Upper lobe of left lung (tissue), 6 donors: ENCODE data around the gene TBCD. TPM values are rescaled to one million over a fixed set of nuclear protein-coding genes. Genes with fewer than 3 reads are reported as not detected.

Experiments
- ATAC-seq, 2 donors: fragments of 200-7000 bp; cut with Tn5 transposase; one replicate each; pipeline ENCODE4 v1.9.1; 2022; ENCODE audit warnings: mild to moderate bottlenecking in 2 of 2, moderate library complexity in 2 of 2; ENCODE audit not compliant: low FRiP score in 2 of 2
- DNase-seq, 2 donors: peaks; one replicate each; pipeline ENCODE4 v3.0.0-alpha.2; 2019 to 2020
- H3K27ac ChIP-seq, 4 donors: fragments of 200-600 bp; sonication (generic); one replicate each; pipeline ENCODE4 v1.5.1; 2016 to 2019
- H3K27me3 ChIP-seq, 4 donors: fragments of 200-600 bp; sonication (generic); one replicate each; pipeline ENCODE4 v1.5.1; 2017 to 2019
- H3K36me3 ChIP-seq, 4 donors: fragments of 200-600 bp; sonication (generic); one replicate each; pipeline ENCODE4 v1.5.1; 2016 to 2019
- H3K4me1 ChIP-seq, 4 donors: fragments of 200-600 bp; sonication (generic); one replicate each; pipeline ENCODE4 v1.5.1; 2018 to 2019
- H3K4me3 ChIP-seq, 4 donors: fragments of 200-600 bp; sonication (generic); one replicate each; pipeline ENCODE4 v1.5.1; 2017 to 2019; ENCODE audit warnings: mild to moderate bottlenecking in 2 of 4, moderate library complexity in 1 of 4
- H3K9me3 ChIP-seq, 4 donors: fragments of 200-600 bp; sonication (generic); one replicate each; pipeline ENCODE4 v1.5.1; 2018 to 2019
- CTCF ChIP-seq, 6 experiments: fragments of 450-650 bp in 4 of 6; fragments of 200-600 bp in 2 of 6; sonication (generic) in 2 of 6; IDR thresholded peaks; one replicate each; pipeline ENCODE4 v1.5.1; 2016 to 2019; ENCODE audit warnings: antibody characterized with exemption in 6 of 6
- EP300 ChIP-seq, 4 donors: sonication (generic); formaldehyde crosslinking; IDR thresholded peaks; one replicate each; pipeline ENCODE4 v1.5.1; 2017; ENCODE audit warnings: antibody characterized with exemption in 4 of 4, control low read depth in 2 of 4
- POLR2A ChIP-seq, 4 donors: fragments of 450-650 bp; IDR thresholded peaks; one replicate each; pipeline ENCODE4 v1.5.1; 2016 to 2017; ENCODE audit warnings: antibody characterized with exemption in 4 of 4, mild to moderate bottlenecking in 2 of 4
- POLR2AphosphoS5 ChIP-seq, 2 donors: sonication (generic); formaldehyde crosslinking; IDR thresholded peaks; one replicate each; pipeline ENCODE4 v1.5.1; 2017; ENCODE audit warnings: antibody characterized with exemption in 2 of 2
- WGBS, 2 donors: methylation state at CpG; one replicate each; pipeline ENCODE4 v1.1.5; 2017 to 2018; 5-methylcytosine and 5-hydroxymethylcytosine counted together
- total RNA-seq, 6 donors: library from RNA; depleted of rRNA in 4 of 6; stranded (reverse); fragments of >200 nt in 4 of 6; gene quantifications; one replicate each; pipeline versions ENCODE4 v1.1.0 to v1.2.1, GENCODE V29; 2016 to 2021
- donor health status: DM: no; HTN: no; CAD: no; lungs with moderate emphysema.
- donor health status: DM: no; HTN: yes; CAD: no; lungs with severe emphysema.

Gene TBCD
- total RNA-seq, 6 donors from 2014 or later, result 71.3 to 262 (median 104) TPM

GRCh38 chr17:82832881-82833475 is 81.1 kb downstream of the TBCD start:
- peaks cover 0 to 30% (median 8%) of the 10 kb centered on the region in 4 donors for H3K36me3 ChIP-seq
- WGBS, 2 donors, result 94 to 96% methylated on average over 12 to 20 of the region's 20 CpGs

GRCh38 chr17:82835122-82835521 is 83.3 kb downstream of the TBCD start:
- no peak for ATAC-seq
- H3K27me3 ChIP-seq, result no peaks in the 10 kb centered on the region
- DNase-seq, result no peak
- H3K27ac ChIP-seq, result no peak overlapping the region
- peaks cover 13 to 21% (median 19%) of the 10 kb centered on the region in 4 donors for H3K4me1 ChIP-seq
- no peaks in the 10 kb centered on the region for H3K9me3 ChIP-seq
- TF ChIP-seq POLR2AphosphoS5 (IDR thresholded peaks at IDR 0.05) (no peak), CTCF (IDR thresholded peaks at IDR 0.05) (no peak)
- peaks cover 0 to 25% (median 8%) of the 10 kb centered on the region in 4 donors for H3K36me3 ChIP-seq
- no peak overlapping the region for H3K4me3 ChIP-seq
- WGBS, 2 donors, result 73 to 76% methylated on average over 9 of the region's 9 CpGs

More at GRCh38 chr17:82832881-82833475, 81.1 kb downstream of the TBCD start:
- no peaks in the 10 kb centered on the region for H3K27me3 ChIP-seq
- H3K9me3 ChIP-seq, result no peaks in the 10 kb centered on the region
- ATAC-seq, result no peak
- TF ChIP-seq EP300 (IDR thresholded peaks at IDR 0.05), result no peak
- no peak for TF ChIP-seq POLR2A (IDR thresholded peaks at IDR 0.05)
- no peak for TF ChIP-seq POLR2AphosphoS5 (IDR thresholded peaks at IDR 0.05)
- TF ChIP-seq CTCF (IDR thresholded peaks at IDR 0.05), result no peak
- no peak overlapping the region for H3K4me3 ChIP-seq
- H3K4me1 ChIP-seq, result peaks cover 14 to 16% (median 15%) of the 10 kb centered on the region in 4 donors
- H3K27ac ChIP-seq, result no peak overlapping the region
- no peak for DNase-seq

- ATAC-seq, result no peak
- no peaks in the 10 kb centered on the region for H3K27me3 ChIP-seq
- peaks cover 0 to 18% (median 5%) of the 10 kb centered on the region in 4 donors for H3K36me3 ChIP-seq
- H3K9me3 ChIP-seq, result no peaks in the 10 kb centered on the region
- no peak overlapping the region for H3K4me3 ChIP-seq
- WGBS, 2 donors, result 91 to 94% methylated on average over 23 to 28 of the region's 28 CpGs
- DNase-seq, result no peak
- H3K27ac ChIP-seq, result no peak overlapping the region
- TF ChIP-seq EP300 (IDR thresholded peaks at IDR 0.05) (no peak), CTCF (IDR thresholded peaks at IDR 0.05) (no peak), POLR2A (IDR thresholded peaks at IDR 0.05) (no peak), POLR2AphosphoS5 (IDR thresholded peaks at IDR 0.05) (no peak)
- peaks cover 11 to 24% (median 19%) of the 10 kb centered on the region in 4 donors for H3K4me1 ChIP-seq
Measured at GRCh38 chr17:82835766-82836512, 84.1 kb downstream of the TBCD start.

GRCh38 chr17:82836823-82837357 is 85.0 kb downstream of the TBCD start:
- ATAC-seq (no peak), DNase-seq (no peak)
- no peaks in the 10 kb centered on the region for H3K9me3 ChIP-seq
- peak overlapping the region in 2 of 4 donors; percentile 66 to 72 for H3K27ac ChIP-seq
- H3K4me3 ChIP-seq, result no peak overlapping the region
- 57 to 59% methylated on average over 12 of the region's 12 CpGs for WGBS, 2 donors
- peaks cover 0 to 16% (median 3%) of the 10 kb centered on the region in 4 donors for H3K36me3 ChIP-seq
- peaks cover 11 to 24% (median 19%) of the 10 kb centered on the region in 4 donors for H3K4me1 ChIP-seq
- TF ChIP-seq EP300 (IDR thresholded peaks at IDR 0.05) (no peak), POLR2AphosphoS5 (IDR thresholded peaks at IDR 0.05) (no peak), CTCF (IDR thresholded peaks at IDR 0.05) (no peak), POLR2A (IDR thresholded peaks at IDR 0.05) (no peak)
- no peaks in the 10 kb centered on the region for H3K27me3 ChIP-seq
